H1 (cell line): ENCODE data around the gene ZDHHC8. TPM values are rescaled to one million over a fixed set of nuclear protein-coding genes. Genes with fewer than 3 reads are reported as not detected.

Experiments used
- CHD7 ChIP-seq: fragments of 300-600 bp; sonication (generic); IDR thresholded peaks from 2 replicates; pipeline ENCODE4 v1.7.1; 2012; ENCODE audit warnings: low read length, moderate library complexity, mild to moderate bottlenecking, inconsistent platforms; ENCODE audit not compliant: insufficient replicate concordance
- CREB1 ChIP-seq: IDR thresholded peaks from 2 replicates; pipeline ENCODE4 v1.6.1; 2012; ENCODE audit warnings: inconsistent platforms
- SAP30 ChIP-seq: fragments of 300-600 bp; sonication (generic); IDR thresholded peaks from 2 replicates; pipeline ENCODE4 v1.7.1; 2012; ENCODE audit warnings: low read length, moderate library complexity, mild to moderate bottlenecking, inconsistent platforms; ENCODE audit not compliant: insufficient read depth, insufficient replicate concordance
- TAF1 ChIP-seq: IDR thresholded peaks from 2 replicates; pipeline ENCODE4 v1.6.1; 2011; ENCODE audit warnings: mild to moderate bottlenecking, low read depth, low read length
- TAF7 ChIP-seq: optimal IDR thresholded peaks from 2 replicates; pipeline ENCODE3; 2011; ENCODE audit warnings: low read depth, mild to moderate bottlenecking, inconsistent platforms, low read length, moderate library complexity, borderline replicate concordance
- ZNF274 ChIP-seq: IDR thresholded peaks from 2 replicates; pipeline ENCODE4 v1.7.0; 2012; ENCODE audit warnings: low read length, borderline replicate concordance; ENCODE audit errors: extremely low read depth
- polyA plus RNA-seq, 7 experiments: library from polyadenylated mRNA; depleted of rRNA in 3 of 7; stranded (reverse) in 5 of 7; unstranded in 2 of 7; fragments of >200 nt in 5 of 7; fragments of 200-250 nt in 2 of 7; gene quantifications; 1 replicate in 5 of 7; 2 replicates in 1 of 7; 4 replicates in 1 of 7; pipeline versions ENCODE4 v1.2.1 to v1.2.3, GENCODE V29; 2011 to 2013; ENCODE audit warnings: missing spikeins in 2 of 7, mixed read lengths in 2 of 7
- total RNA-seq: library from RNA; stranded (reverse); fragmentation: NEBNext Ultra II Directional; extraction: Animal tissue kit (Norgen Biotek cat#: 25700); gene quantifications from 2 replicates; pipeline ENCODE4 v1.2.1, GENCODE V29; 2021
- TF ChIP-seq, protein P1 (sequence below): IDR thresholded peaks from 2 replicates; pipeline ENCODE4 v1.6.1; 2012; ENCODE audit warnings: low read length, inconsistent platforms

The ZDHHC8 gene
- total and polyA plus RNA-seq, 2 of the 8 experiments (the other 6 are each of a cell fraction or from before 2014, with no cell fraction given) = 18.6 to 65.6 TPM

DNA sequence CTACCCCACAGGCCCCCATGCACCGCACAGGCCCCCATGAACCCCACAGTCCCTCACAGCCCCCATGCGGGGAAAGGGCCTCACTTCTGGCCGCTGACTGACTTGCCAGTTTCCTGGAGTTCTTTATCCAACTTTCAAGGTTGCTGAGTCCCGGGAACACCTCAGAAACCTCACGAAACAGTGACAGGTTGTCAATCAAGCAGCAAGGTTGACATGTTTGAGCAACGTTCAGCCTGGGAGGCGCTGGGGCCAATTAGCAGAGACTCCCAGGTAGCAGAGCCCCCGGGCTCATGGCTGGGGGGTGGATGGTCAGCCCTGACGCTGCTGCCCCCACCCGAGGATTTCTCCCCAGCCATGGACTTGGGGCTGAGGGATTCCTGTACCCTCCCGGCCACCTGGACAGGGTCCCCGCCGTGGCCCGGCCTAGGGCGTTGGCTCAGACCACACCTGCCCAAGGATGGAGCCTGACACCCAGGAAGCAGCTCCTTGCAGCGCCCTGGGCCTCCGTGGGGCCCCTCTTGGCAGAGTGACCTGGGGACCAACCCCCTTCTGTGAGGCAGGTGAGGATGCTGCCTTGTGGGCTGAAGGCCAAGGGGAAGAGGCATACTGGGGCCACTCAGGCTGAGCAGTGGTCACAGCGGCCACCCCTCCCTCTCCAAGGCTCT is 53.0 kb downstream of the ZDHHC8 start (continued):
- TF ChIP-seq CHD7 (no peak), TAF7 (no peak), TAF1 (no peak), ZNF274 (no peak), CREB1 (no peak), SAP30 (no peak)
- TF ChIP-seq, protein P1, sequence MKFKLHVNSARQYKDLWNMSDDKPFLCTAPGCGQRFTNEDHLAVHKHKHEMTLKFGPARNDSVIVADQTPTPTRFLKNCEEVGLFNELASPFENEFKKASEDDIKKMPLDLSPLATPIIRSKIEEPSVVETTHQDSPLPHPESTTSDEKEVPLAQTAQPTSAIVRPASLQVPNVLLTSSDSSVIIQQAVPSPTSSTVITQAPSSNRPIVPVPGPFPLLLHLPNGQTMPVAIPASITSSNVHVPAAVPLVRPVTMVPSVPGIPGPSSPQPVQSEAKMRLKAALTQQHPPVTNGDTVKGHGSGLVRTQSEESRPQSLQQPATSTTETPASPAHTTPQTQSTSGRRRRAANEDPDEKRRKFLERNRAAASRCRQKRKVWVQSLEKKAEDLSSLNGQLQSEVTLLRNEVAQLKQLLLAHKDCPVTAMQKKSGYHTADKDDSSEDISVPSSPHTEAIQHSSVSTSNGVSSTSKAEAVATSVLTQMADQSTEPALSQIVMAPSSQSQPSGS = no peak
